ENCODE data around the gene MED15.

- TF ChIP-seq TAF1 (IDR thresholded peaks at IDR 0.05; ENCODE audit: low read depth, low read length) (no peak), POLR2AphosphoS5 (IDR thresholded peaks at IDR 0.05; ENCODE audit: low read depth, low read length) (no peak), POLR2A (IDR thresholded peaks at IDR 0.05; ENCODE audit: low read depth, low read length) (no peak), POU2F2 (IDR thresholded peaks at IDR 0.05; ENCODE audit: low read depth, low read length) (no peak)
Measured at GRCh38 chr22:20545681-20546521, 38.5 kb downstream of the MED15 start.
